GM06990 (cell line): Measurements from ENCODE around the gene BLNK.

Experiments
- DNase-seq: peaks from one replicate; pipeline ENCODE4 v3.0.0-alpha.2; 2011; ENCODE audit not compliant: insufficient read length; ENCODE audit errors: extremely low read depth
- H3K27me3 ChIP-seq: replicated peaks from 2 replicates; pipeline ENCODE4 v1.6.0; 2011; ENCODE audit warnings: low read length; ENCODE audit not compliant: control insufficient read depth, insufficient read depth
- H3K36me3 ChIP-seq: 2 replicates; pipeline ENCODE4 v1.5.1; 2011; ENCODE audit warnings: low read length; ENCODE audit not compliant: control insufficient read depth, insufficient read depth
- H3K4me3 ChIP-seq: replicated peaks from 2 replicates; pipeline ENCODE4 v1.5.1; 2011; ENCODE audit warnings: low read depth, mild to moderate bottlenecking, control low read depth, low read length
- TF ChIP-seq, protein P1 (sequence below): IDR thresholded peaks from 2 replicates; pipeline ENCODE4 v1.5.1; 2011; ENCODE audit warnings: low read length, control low read depth, mild to moderate bottlenecking, inconsistent platforms; ENCODE audit not compliant: insufficient read depth, poor library complexity, severe bottlenecking

BLNK gene

GRCh38 chr10:96176985-96177384, 94.4 kb downstream of the BLNK start:
- TF ChIP-seq, protein P1, sequence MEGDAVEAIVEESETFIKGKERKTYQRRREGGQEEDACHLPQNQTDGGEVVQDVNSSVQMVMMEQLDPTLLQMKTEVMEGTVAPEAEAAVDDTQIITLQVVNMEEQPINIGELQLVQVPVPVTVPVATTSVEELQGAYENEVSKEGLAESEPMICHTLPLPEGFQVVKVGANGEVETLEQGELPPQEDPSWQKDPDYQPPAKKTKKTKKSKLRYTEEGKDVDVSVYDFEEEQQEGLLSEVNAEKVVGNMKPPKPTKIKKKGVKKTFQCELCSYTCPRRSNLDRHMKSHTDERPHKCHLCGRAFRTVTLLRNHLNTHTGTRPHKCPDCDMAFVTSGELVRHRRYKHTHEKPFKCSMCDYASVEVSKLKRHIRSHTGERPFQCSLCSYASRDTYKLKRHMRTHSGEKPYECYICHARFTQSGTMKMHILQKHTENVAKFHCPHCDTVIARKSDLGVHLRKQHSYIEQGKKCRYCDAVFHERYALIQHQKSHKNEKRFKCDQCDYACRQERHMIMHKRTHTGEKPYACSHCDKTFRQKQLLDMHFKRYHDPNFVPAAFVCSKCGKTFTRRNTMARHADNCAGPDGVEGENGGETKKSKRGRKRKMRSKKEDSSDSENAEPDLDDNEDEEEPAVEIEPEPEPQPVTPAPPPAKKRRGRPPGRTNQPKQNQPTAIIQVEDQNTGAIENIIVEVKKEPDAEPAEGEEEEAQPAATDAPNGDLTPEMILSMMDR, result no peak
- no peaks in the 10 kb centered on the region for H3K27me3 ChIP-seq
- no peak overlapping the region for H3K4me3 ChIP-seq
- no peak for DNase-seq
- no peaks in the 10 kb centered on the region for H3K36me3 ChIP-seq

GRCh38 chr10:96172666-96173065, 98.7 kb downstream of the BLNK start:
- Histone ChIP-seq H3K4me3 (no peak overlapping the region), H3K27me3 (no peaks in the 10 kb centered on the region), H3K36me3 (no peaks in the 10 kb centered on the region)
- TF ChIP-seq, protein P1, result no peak
- DNase-seq, result no peak

GRCh38 chr10:96170230-96170629, 101.1 kb downstream of the BLNK start:
- H3K4me3 ChIP-seq, result no peak overlapping the region
- TF ChIP-seq, protein P1, result no peak

DNA sequence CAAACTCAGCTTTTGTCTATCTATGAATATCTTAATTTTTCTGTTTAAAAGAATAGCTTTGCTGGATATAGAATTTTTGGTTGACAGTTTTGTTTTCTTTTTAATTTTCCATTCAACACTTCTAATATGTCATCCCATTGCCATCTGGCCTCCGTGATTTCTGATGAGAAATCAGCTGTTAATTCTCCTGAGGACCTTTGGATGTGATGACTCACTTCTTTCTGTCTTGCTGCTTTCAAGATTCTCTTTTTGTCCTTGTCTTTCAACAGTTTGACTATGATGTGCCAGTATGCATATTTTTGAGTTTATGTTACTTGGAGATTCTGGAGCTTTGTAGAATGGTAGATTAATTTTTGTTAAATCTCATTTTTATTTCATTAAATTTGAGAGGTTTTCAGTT, 102.8 kb downstream of the BLNK start:
- Histone ChIP-seq H3K4me3 (no peak overlapping the region), H3K27me3 (no peaks in the 10 kb centered on the region), H3K36me3 (no peaks in the 10 kb centered on the region)
- TF ChIP-seq, protein P1, result no peak
- no peak for DNase-seq

More at GRCh38 chr10:96170230-96170629, 101.1 kb downstream of the BLNK start:
- no peaks in the 10 kb centered on the region for H3K36me3 ChIP-seq
- H3K27me3 ChIP-seq, result no peaks in the 10 kb centered on the region
- DNase-seq, result no peak

GRCh38 chr10:96165726-96166125, 105.6 kb downstream of the BLNK start:
- Histone ChIP-seq H3K36me3 (no peaks in the 10 kb centered on the region), H3K27me3 (no peaks in the 10 kb centered on the region), H3K4me3 (no peak overlapping the region)
- TF ChIP-seq, protein P1, result no peak
- no peak for DNase-seq

DNA sequence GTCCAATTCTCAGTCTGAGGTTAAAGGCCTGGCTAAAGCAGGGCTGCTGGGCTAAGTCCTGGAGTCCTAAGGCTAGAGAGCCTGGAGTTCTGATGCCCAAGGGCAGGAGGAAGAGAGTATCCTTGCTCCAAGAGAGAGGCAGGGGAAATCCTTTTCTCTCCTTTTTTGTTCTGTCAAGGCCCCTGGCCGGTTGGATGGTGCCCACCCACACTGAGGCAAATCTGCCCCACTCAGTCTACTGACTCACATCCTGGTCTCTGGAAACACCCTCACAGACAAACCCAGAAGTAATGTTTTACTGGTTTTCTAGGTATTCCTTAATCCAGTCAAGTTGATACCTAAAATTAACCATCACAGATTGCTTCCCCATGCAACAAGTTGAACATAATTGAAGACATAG, 118.3 kb downstream of the BLNK start:
- TF ChIP-seq, protein P1, result no peak
- DNase-seq, result no peak
- no peak overlapping the region for H3K4me3 ChIP-seq
- H3K36me3 ChIP-seq, result peaks cover 4% of the 10 kb centered on the region
- no peaks in the 10 kb centered on the region for H3K27me3 ChIP-seq
